GM19099 (cell line): ENCODE measurements around the gene FBXO15.

Experiments
- POLR2A ChIP-seq: IDR thresholded peaks from 3 replicates; pipeline ENCODE4 v1.6.1; 2011; ENCODE audit warnings: low read depth; ENCODE audit not compliant: insufficient read length; ENCODE audit errors: extremely low read depth

The FBXO15 gene

DNA sequence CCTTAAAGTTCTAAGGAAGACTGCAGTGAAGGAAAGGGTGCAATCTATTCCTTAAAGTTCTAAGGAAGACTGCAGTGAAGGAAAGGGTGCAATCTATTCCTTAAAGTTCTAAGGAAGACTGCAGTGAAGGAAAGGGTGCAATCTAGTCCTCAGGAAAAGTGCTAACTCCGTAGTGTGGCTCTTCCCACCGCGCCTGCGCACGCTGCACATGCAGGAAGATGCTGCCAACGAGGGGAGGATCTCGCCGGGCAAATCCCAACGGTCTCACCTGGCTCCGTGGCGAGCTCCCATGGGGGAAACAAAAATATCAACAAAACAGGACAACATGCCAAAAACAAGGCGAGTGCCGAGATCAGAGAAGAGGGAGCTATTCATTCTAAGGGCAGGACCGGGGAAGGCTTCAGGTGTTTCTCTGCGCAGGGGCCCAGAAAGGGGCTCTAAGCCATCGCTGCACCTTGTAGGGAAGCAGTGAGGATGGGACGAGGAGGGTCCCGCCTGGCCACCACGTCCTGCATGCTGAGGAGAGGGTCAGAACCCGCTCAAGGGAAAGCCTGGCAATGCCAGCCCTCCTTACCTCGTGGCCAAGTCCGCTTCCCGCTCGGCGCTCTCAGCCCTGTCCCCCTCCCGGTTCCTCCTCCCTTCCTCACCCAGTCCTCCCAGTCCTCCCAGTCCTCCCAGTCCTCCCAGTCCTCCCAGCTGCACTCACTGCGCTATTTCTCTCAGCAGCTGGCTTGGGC, 25.2 kb upstream of the FBXO15 start:
- TF ChIP-seq POLR2A, result no peak

DNA sequence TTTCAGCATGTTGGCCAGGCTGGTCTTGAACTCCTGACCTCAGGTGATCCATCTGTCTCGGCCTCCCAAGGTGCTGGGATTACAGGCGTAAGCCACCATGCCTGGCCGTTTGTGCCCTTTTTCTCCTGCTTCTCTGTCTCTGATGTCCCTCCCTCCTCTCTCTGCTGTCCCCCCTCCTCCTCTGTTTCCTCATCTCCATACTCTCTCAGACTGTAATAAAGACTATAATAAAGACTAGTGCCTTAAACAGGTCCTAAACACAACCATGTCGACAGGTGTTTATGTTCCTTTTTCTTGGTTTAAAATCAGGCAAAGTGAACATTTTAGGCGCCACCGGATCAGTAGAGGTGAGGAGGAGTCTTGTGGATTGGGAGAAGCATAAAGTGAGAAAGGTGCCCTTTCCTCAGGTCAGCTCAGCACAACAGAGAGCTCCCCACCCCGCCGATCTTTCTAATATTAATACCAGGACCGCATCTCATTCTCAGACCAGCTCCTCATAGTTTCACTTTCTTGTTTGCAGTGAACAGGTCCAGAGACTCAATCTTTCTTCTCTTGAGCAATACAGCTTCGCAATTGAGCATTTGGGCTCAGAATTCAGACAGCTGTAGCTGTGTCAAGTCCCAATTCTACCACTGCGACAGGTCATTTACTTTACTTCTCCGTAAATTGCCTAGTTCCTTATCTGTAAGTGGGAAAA, 24.4 kb upstream of the FBXO15 start:
- no peak for TF ChIP-seq POLR2A

DNA sequence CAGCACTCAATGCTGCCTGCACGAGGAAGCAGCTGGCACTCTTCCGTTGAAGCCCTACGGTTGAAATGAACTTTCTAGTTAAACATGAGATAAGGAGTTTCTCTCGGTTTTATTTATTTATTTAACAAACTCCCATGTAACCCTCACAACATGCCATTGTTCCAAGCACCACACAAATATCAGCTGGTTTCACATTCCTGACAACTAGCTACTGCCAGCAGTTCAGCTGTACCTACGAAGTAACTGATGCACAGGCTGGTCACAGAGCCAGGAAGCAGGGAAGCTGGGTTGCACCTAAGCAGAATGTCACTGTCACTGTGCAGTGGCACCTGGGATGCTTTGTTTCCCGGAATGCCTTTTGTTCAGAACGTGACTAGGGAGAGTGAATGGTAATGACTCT, 18.8 kb upstream of the FBXO15 start:
- TF ChIP-seq POLR2A, result no peak

DNA sequence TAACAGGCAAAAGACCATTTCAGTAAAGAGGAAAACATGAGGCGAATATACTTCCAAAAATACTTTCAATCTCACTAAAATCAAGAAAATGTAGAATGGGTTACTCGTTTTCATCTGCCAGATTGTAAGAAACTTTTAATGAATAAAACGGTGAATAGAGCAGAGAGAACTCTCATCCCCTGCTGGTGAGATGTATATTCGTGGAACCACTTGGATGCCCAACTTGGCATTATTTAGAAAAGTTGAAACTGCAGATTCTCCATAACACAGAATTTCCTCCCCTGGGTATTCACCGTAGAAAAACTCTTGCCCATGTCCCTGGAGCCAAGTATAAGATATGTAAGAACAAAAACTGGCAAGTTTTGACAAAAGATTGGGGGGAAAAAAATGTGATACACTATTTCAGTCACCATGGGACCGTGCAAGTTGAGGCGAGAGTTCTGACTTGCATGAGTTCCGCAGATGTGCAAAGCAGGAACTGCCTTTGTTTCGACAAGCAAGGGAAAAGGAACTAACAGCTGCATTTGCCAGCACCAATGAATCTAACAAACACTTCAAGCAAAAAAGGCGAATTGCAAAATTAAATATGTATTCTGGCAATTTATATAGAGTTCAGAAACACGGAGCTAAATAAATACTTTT, 15.5 kb upstream of the FBXO15 start:
- TF ChIP-seq POLR2A, result no peak

DNA sequence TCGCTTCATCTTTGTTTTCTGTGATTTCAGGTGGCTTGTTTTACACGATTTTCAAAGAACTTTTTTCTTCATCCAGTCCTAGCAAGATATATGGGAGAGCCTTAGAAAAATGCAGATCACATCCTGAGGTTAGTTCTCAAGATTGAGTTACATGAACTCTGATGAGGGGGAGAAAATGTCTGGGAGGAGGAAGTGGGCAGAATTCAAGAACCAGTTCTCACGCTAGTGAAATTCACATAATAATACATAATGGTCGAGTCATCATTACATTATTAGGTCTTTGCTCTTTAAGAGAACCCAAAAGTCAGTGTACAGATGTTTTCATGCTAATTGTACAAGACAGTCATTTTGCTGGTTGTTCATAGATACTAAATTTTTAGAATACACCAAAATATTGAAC, 7.6 kb upstream of the FBXO15 start:
- no peak for TF ChIP-seq POLR2A

DNA sequence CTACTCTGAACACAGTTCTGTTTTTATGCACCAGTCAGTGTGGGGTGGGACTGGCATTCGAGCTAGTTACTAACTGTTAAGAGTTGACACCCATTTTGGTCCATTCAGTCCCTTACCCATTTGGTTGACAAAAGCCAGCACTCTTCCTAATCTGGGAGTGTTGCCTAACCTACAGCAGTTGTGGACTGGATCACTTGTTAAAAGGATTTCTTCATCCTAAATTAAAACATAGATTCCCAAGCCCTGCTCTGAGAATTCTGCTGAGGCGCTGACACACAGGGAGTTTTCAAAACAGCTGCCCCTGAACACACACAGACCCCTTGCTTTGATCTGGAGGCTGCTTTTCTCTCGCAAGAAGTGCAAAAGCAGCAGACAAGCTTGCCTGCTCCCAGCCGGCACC, 7.1 kb upstream of the FBXO15 start:
- TF ChIP-seq POLR2A, result no peak

DNA sequence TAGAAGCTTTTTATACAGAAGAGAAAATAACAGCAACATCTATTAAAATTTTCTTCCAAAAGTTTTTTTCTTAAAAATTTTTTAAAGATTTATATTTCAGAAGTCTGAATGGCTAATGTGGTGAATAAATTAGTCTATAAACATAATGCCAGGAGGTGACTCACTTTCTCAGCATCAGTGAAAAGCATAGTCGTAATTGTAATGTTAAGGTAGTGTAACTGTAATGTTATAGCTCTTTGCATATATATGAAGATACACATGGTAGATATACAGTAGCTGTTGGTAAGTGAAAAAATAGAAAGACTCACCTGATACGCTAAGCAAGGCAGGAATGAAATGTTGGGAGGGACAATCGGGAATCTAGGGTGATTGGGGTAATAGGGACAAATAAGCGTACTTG, 6.2 kb upstream of the FBXO15 start:
- no peak for TF ChIP-seq POLR2A

DNA sequence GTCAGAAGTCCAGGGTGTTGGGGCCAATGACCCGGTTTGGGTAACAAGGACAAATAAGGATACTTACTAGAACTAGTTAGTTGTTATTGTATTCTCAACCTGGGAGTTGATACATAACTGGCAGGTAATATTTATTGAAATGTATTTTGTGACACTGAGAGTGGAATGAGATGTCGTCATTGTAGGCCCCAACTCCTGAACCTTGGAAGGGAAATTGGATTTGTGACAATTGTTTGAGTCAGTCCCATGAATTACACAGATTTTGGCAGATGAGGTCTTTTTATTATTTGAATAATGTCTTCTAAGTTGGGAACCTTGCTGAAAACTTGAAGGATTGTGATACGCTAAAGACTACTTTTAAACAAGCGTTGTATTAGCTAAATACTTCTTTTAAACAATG, 5.7 kb upstream of the FBXO15 start:
- TF ChIP-seq POLR2A, result no peak

DNA sequence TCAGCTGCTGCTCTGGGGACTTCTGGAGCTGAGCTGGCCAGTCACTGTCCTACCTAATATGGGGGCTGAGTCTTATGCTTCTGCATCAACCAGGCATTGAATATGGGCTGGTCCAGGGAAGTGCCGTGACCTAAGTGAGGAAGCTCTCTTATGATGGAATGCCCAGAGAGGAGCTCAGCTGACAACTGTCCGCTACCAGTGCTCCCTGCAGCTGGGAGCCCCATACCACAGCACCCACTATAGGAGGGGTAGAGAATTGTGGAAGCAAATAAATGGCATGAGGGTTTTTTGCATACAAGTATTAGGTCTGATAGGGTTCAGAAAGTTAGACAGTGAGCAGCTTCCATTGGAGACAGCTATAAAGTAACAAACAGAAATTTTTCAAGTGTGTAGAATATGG, 5.2 kb upstream of the FBXO15 start:
- no peak for TF ChIP-seq POLR2A

DNA sequence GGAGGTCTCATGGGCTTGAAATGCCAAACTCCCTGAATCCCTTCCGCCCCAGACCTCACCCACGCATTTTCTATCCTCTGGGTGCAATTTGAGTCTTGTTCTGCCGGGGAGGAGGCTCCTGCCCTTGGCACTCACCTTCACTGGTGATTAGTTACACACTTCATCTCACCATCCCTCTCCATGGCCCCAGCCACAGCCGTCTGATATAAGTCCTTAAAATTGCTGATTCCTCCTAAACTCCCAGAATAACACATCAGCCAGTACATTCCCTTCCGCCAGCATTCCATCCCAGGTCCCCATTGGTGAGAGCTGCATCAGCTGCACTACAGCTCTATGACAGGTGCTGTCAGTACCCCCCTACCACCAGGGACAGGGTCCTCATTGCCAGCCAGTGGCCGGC, 4.6 kb upstream of the FBXO15 start:
- TF ChIP-seq POLR2A, result no peak

DNA sequence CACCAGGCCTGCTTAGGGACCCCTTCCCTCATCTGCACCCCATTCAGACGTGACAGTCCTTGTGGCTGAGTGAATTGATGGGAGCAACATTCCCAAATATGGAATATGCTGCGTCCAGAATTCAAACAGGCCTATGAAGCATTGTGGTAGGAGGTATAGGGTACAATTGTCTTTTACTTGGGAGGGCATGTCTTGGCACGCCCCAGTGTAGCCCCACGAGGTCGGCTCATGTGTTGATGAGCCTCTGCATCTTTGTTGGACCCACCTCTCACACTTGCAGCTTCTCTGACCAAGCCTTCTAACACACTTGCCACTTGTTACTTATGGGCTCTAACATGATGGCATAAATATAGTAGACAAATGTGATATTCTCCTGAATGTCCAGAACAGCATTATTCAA, 2.2 kb upstream of the FBXO15 start:
- TF ChIP-seq POLR2A, result no peak

DNA sequence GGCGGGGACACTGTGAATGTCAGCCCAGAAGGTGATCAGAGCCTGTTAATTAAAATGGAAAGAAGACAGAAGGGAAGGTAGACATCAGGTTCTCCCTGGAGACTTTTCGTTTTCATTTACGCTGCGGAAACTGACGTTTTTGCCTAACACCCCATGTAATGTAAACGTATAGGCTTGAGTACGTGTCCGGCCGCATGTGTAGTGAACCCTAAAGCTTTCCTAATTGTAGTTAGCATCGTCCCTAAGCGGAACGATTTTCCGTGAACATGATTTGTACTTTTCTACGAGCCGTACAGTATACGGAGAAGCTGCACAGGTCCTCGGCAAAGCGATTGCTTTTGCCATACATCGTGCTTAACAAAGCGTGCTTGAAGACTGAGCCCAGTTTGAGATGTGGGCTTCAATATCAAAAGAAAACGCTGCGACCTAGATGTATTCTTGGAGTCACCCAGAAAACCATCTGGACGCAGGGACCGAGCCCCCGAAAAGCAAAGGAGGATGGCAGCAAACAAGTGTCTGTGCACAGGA, 973 bp upstream of the FBXO15 start:
- no peak for TF ChIP-seq POLR2A

DNA sequence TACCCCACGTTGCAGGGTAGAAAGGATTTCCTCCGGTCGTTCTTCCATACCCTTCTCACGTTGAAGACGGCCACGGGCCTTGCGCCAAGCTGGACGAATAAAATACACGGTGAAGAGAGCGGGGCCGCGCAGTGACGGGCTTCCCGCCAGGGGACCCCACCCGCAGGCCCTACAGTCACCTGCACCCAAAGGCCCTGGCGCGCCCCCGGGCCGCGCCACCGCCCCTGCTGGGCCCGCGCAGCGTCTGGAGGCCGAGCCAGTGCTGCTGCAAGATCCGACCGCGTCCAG, 199 bp downstream of the FBXO15 start:
- no peak for TF ChIP-seq POLR2A

DNA sequence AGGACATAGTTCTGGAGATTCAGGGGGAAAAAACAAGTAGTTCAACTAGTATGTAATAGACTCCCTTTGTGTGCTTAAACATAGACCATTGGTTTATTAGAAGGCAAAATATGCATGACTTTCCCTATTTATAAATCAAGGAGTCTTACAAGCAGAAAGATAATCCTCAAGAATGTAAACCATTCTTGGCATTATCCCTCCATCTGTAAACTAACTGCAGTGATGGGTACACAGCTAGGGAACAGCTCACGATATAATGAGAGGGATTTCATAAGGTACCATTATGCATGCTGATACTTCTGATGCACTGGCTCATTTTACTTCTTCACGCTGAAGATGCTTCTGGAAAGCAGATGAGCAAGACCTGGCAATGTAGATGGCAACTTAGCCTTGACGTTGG, 878 bp downstream of the FBXO15 start:
- TF ChIP-seq POLR2A, result no peak

DNA sequence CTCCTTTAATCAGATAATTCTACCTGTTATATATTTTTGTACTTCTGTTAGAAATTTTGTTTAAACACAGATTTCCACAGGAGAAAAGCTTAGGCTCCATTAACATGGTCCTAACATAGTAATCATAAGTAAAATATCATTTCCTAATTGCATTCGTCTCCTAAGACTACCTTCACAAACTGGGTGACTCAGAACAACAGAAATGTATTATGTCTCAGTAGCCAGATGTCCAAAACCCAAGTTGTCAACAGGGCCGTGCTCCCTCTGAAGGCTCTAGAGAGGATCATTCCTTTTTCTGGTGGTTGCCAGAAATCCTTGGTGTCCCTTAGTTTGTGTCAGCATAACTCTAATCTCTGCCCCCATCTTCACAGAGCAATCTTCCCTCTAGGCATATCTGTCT, 5.4 kb downstream of the FBXO15 start:
- TF ChIP-seq POLR2A, result no peak

DNA sequence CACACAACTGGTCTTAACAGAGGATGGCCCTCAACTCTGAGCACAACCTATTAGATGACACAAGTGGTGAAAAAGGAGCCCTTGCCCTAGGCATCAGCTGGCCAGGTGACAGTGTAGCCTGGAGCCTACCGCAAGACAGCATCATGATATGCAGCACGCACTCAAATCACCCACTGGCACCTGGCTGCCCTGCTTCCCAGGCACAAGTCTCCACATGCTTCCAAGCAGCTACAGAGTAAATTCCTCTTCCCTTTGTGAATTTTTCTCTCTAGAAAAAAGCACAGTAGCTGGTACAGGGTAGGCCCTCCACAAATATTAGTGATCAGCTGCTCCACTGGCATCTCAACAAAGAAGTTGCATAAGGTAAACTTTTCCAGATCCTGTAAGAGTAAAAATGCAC, 6.0 kb downstream of the FBXO15 start:
- no peak for TF ChIP-seq POLR2A
